K562 (cell line): ENCODE results near the gene ARMH4.

Experiments used
- CTCF ChIP-seq, 3 experiments: IDR thresholded peaks in 2 of 3; conservative IDR thresholded peaks in 1 of 3; 2 replicates each; pipeline ENCODE4 v1.5.1; 2011 to 2012; ENCODE audit warnings: low read length in 3 of 3, mild to moderate bottlenecking in 3 of 3, control low read depth in 2 of 3, improper control_type of control experiment in 1 of 3, inconsistent platforms in 1 of 3, low read depth in 1 of 3, mixed read lengths in 1 of 3, moderate library complexity in 1 of 3; ENCODE audit not compliant: insufficient read depth in 2 of 3
- SAP30 ChIP-seq: fragments of 200-600 bp; sonication (generic); IDR thresholded peaks from 2 replicates; pipeline ENCODE4 v1.6.1; 2012; ENCODE audit warnings: borderline replicate concordance, low read depth, mild to moderate bottlenecking, moderate library complexity, low read length, control low read depth, inconsistent platforms; ENCODE audit not compliant: insufficient read depth, poor library complexity, severe bottlenecking
- SIN3A ChIP-seq, 2 experiments: fragments of 150-350 bp in 1 of 2; IDR thresholded peaks; 2 replicates each; pipeline ENCODE4 v1.6.1; 2011 to 2016; ENCODE audit warnings: borderline replicate concordance in 2 of 2, low read depth in 2 of 2, low read length in 2 of 2, mild to moderate bottlenecking in 2 of 2, moderate library complexity in 2 of 2; ENCODE audit not compliant: control insufficient read depth in 1 of 2

- no peak for TF ChIP-seq CTCF (IDR thresholded peaks at IDR 0.05 in 2 of 3, conservative IDR thresholded peaks at IDR 0.05 in 1 of 3; ENCODE audit: insufficient read depth in 2 of 3, low read depth in 1 of 3, low read length in 3 of 3)
- TF ChIP-seq SIN3A (IDR thresholded peaks at IDR 0.05; ENCODE audit: borderline replicate concordance in 2 of 2, control insufficient read depth in 1 of 2, low read depth in 2 of 2, low read length in 2 of 2) = no peak
- no peak for TF ChIP-seq SAP30
These were observed 66.1 kb downstream of the ARMH4 start for GRCh38 chr14:58085877-58086276.
